GM21381 (cell line): Measurements from ENCODE around the gene ZNF813.

Experiments used
- ATAC-seq: cut with Tn5 transposase; IDR thresholded peaks from one replicate; pipeline ENCODE4 v1.9.1; 2021; ENCODE audit warnings: mild to moderate bottlenecking, moderate library complexity; ENCODE audit not compliant: unreplicated experiment

ZNF813 gene

GRCh38 chr19:53519446-53519845 lies 51.9 kb downstream of the ZNF813 start:
- no peak for ATAC-seq

GRCh38 chr19:53520163-53520546 lies 52.6 kb downstream of the ZNF813 start:
- ATAC-seq = no peak

GRCh38 chr19:53520547-53521372 lies 53.2 kb downstream of the ZNF813 start:
- ATAC-seq = peak; percentile 99

- ATAC-seq = no peak
These were observed 54.1 kb downstream of the ZNF813 start for GRCh38 chr19:53521373-53522202.

DNA sequence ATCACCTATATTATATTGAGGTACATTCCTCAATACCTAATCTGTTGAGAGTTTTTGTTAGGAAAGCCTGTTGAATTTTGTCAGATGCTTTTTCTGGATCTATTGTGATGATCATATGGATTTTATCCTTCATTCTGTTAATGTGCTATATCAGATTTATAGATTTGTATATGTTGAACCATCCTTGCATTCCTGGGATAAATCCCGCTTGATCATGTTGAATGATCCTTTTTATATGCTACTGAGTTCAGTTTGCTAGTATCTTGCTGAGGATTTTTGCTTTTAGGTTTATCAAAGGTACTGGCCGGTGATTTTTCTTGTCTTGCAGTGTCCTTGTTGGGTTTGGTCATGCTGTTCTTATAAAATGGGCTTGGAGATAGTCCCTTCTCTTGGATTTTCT lies 58.4 kb downstream of the ZNF813 start:
- ATAC-seq = no peak

DNA sequence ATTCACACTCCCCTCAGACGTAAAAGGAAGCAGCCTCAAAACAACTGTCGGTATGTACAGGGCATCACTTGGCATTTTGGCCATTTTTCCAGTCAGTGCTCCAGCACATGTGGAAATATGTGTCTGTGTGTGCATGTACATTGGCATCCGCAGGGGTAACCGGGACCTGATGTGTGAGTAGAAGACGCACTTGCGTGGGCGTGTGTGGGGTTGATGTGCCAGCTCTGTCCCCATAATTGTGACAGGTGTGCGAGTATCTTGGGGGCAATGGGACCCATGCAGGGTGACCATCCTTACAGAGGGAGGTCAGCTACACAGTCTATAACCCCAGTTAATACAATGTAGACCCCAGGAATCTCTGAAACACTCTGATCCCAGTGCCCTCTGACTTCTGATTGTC lies 63.1 kb downstream of the ZNF813 start:
- ATAC-seq = no peak

DNA sequence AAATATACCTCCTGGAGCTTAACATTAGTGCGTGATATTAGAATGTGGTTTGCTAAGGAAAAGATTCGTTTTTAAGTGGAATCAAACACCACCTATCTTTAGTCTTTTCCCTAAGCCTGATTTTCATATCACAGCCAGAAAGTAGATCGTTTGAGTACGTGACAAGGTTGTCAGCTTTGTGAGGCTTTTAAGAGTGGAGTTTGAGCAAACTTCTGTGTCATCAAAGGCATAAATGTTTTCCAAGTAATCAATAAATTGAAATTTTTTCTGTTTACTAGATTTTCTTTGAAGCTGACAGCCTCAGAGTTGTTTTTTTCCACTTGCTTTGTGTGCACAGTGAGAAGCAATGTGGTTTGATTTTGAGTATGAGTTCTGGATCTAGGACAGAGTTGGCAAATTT lies 63.9 kb downstream of the ZNF813 start:
- no peak for ATAC-seq

- no peak for ATAC-seq
These were observed 64.8 kb downstream of the ZNF813 start for GRCh38 chr19:53532362-53532761.

DNA sequence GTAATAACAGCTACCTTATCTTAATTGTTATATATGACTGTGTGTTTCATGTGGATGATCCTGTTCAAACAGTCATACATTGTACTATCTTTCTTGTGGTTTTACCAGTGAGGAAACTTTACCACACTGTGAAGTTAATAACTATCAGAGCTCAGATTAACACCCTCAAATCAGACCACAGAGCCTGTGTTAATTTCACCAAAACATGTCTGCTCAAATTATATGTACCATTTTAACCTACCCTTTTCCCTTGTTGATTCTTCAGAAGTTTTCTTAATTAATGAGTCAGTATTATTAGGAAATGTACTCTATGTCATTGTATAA lies 68.7 kb downstream of the ZNF813 start:
- no peak for ATAC-seq

DNA sequence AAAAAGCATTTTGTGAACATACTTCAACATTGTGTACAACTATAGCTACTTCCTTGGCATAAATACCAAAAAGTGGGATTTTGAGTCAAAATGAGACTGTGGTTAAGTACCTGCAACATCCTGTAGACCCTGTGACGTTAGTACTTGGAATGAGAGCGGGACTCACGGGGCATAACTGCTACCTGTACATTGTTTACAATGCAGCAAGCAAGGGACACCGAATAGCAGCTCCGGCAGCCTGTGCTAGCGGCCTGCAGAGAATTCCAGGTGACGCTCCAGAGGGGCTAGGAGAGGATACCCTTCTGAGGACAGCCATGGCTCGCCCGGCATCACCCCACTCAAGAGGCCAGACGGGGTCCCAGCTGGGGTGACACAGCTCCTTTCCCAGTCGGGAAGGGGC lies 69.6 kb downstream of the ZNF813 start:
- ATAC-seq = no peak

DNA sequence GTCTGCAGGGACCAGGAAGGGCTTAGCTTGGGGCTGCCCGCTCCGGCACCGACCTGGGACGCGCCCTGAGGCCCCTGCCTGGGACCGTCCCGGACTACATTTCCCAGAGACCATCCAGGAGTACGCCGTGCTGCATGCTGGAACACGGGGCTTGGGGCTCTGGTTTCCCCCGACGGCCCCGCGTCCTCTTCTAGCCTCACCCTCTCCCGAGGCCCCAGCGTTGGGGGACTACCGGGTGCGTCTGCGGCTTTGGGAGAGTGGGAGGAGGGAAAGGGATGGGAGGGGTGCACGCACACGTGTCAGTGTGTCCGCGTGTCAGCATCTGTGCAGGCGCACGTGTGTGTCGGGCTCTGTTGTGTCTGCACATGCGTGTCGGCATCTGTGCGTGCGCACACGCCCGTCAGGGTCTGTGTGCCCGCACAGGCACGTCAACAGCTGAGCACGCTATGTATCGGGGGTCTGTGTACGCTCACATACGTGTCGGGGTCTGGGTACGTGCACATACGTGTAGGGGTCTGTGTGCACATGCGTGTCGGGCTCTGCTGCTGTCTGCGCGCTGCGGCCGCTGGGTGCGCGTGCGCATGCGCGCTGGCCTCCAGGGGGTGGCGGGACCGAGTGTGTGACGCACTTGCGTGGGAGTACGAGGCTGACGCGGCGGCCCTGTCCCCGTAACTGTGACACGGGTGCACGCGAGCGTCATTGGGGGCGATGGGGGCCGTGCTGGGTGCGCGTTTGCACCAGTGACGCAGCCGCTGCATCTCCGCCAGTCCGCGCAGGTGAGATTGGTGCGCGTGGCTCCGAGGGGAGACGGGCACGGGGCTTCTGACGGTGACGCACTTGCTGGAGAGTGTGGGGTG lies 70.2 kb downstream of the ZNF813 start, which contains the start of gene ZNF331:
Gene ZNF331, plus strand, starts transcription at position 625 of the 857 bp plus-strand sequence. CDS start 31,232 bp downstream, outside the sequence.
- peak; percentile 60 for ATAC-seq

DNA sequence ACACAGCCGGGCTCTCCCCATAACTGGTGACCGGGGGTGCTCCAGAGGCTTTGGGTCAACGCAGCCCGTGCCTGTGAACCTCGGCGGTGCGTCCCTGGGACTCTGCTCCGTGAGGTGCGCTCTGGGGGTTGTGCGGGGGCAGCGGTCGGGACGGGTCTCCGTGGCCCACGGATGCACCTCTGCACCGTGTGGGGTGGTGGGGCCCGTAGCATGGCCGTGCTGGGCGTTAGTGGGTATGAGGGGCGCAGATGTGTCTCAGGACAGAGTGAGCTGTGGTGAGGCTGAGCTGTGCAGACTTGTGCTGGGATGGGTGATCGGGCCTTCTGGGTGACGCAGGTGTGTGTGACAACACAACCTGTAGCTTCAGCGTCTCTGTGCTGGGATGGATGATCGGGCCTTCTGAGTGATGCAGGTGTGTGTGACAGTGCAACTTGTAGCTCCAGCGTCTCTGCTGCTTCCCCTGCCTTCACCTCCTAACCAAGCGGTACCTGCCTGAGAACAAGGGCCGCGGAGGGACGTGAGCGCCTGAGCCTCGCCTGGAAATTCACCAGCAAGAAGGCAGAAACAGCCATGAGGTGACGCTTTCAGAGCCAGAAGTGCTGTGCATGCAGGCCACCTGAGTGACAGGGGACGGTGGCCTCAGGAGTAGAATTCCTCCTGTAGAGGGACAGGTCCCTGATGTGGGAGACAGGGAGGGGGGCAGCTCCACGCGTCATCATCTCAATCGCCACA lies 71.0 kb downstream of the ZNF813 start:
- peak; percentile 13 for ATAC-seq

DNA sequence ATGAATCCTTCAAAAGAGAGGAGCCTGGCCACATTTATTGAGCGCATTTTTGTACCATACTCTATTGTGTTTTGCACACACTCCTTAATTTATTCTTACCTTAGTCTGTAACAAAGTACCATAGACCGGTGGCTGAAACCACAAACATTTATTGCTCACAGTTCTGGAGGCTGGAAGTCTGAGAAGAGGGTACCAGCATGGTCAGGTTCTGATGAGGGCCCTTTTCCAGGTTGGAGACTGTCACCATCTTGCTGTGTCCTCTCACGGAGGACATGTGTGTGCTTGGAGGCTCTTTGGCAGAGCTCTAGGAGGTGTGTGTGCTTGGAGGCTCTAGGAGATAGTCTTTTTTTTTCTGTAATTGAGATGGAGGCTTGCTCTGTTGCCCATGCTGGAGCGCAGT lies 72.6 kb downstream of the ZNF813 start:
- ATAC-seq = no peak

DNA sequence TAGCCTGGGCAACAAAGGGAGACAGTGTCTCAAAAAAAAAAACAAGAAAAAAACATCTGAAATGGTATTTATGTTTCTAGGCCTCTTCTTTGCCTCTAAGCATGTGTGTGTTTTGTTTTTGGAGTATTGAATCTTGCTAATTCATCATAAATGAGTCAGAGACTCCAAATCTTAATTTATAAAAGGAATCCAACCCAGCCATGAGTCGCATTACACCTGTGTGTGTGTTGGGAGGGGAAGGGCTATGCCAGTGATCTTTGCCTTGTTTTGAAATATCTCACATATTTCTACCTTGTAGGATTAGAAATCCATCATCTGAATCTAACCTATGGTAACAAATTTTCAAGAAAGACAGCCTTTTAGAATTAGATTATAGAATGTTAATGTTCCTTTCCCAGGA lies 74.4 kb downstream of the ZNF813 start:
- no peak for ATAC-seq

- ATAC-seq = no peak
These were observed 77.9 kb downstream of the ZNF813 start for GRCh38 chr19:53545271-53546065.
